ENCODE data around the gene ARPC2. TPM values are rescaled to one million over a fixed set of nuclear protein-coding genes. Genes with fewer than 3 reads are reported as not detected.

Gene ARPC2
- total and polyA plus RNA-seq, 2 of the 13 experiments (the other 11 are each of a cell fraction or from before 2014, with no cell fraction given): 168 to 303 TPM

DNA sequence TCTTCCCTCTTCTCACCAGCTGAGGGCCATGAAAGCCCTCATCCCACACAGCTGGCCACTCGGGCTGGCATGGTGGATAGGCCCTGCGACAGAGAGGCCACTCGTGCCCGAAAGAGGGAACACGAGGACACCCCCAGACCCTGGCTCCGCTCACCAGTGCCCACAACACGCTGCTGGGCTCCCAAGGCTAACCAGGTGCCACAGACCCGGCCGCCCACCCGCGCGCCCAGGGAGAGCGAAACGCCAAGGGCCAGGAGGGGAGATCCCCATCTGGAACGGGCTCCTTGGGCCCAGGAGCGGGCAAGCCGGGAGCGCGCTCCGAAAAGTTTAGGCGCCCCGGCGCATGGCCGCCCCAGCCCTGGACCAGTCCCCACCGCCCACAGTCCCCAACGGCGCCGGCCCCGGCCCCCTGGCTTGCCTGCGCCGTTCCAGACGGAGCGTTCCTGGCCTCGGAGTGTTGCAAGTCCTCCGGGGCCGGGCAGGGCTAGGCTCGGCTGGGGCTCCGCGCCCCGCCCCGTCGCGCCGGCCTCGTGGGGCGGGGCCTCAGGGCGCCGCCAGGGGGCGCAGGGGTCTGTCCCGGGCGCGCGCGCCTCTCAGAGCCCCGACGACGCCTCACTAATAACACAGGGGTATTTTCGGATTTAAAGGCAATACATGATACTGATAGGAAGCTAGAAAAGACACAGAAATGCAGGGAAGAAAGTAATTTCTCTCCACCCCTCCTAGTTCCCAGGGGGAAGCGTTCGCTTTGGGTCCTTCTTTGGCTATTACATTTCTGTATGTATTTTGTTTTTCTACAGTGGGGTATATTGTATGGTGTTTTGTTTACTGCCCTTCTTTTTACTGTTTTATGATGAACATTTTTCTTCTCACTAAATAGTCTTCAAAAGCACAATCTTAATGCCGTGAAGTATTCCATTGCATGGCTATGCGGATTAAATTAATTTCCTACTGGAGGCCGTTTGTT lies 75.3 kb downstream of the ARPC2 start, which contains the start of gene TMBIM1 (continued):
- no peak; the same call in 1 of the 2 replicates for TF ChIP-seq MEIS1 (CRISPR knock-in tag; IDR thresholded peaks at IDR 0.05; ENCODE audit: borderline replicate concordance)
- TF ChIP-seq HNRNPLL (IDR thresholded peaks at IDR 0.05; ENCODE audit: low read depth, low read length, poor library complexity, severe bottlenecking): peak; percentile 54
- peak; percentile 82 for TF ChIP-seq HES4 (CRISPR knock-in tag; IDR thresholded peaks at IDR 0.05; ENCODE audit: borderline replicate concordance)
- TF ChIP-seq, protein P1, sequence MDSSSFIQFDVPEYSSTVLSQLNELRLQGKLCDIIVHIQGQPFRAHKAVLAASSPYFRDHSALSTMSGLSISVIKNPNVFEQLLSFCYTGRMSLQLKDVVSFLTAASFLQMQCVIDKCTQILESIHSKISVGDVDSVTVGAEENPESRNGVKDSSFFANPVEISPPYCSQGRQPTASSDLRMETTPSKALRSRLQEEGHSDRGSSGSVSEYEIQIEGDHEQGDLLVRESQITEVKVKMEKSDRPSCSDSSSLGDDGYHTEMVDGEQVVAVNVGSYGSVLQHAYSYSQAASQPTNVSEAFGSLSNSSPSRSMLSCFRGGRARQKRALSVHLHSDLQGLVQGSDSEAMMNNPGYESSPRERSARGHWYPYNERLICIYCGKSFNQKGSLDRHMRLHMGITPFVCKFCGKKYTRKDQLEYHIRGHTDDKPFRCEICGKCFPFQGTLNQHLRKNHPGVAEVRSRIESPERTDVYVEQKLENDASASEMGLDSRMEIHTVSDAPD (CRISPR knock-in tag; IDR thresholded peaks at IDR 0.05): no peak; the same call in 1 of the 2 replicates
- peak; percentile 43; the same call in 1 of the 2 replicates for TF ChIP-seq HOXD1 (CRISPR knock-in tag; IDR thresholded peaks at IDR 0.05)
- TF ChIP-seq FOXK1 (CRISPR knock-in tag; IDR thresholded peaks at IDR 0.05; ENCODE audit: borderline replicate concordance, low read depth): no peak
- TF ChIP-seq, protein P2, sequence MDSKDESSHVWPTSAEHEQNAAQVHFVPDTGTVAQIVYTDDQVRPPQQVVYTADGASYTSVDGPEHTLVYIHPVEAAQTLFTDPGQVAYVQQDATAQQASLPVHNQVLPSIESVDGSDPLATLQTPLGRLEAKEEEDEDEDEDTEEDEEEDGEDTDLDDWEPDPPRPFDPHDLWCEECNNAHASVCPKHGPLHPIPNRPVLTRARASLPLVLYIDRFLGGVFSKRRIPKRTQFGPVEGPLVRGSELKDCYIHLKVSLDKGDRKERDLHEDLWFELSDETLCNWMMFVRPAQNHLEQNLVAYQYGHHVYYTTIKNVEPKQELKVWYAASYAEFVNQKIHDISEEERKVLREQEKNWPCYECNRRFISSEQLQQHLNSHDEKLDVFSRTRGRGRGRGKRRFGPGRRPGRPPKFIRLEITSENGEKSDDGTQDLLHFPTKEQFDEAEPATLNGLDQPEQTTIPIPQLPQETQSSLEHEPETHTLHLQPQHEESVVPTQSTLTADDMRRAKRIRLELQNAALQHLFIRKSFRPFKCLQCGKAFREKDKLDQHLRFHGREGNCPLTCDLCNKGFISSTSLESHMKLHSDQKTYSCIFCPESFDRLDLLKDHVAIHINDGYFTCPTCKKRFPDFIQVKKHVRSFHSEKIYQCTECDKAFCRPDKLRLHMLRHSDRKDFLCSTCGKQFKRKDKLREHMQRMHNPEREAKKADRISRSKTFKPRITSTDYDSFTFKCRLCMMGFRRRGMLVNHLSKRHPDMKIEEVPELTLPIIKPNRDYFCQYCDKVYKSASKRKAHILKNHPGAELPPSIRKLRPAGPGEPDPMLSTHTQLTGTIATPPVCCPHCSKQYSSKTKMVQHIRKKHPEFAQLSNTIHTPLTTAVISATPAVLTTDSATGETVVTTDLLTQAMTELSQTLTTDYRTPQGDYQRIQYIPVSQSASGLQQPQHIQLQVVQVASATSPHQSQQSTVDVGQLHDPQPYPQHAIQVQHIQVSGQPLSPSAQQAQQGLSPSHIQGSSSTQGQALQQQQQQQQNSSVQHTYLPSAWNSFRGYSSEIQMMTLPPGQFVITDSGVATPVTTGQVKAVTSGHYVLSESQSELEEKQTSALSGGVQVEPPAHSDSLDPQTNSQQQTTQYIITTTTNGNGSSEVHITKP (CRISPR knock-in tag; IDR thresholded peaks at IDR 0.05; ENCODE audit: low read depth): no peak
- no peak for TF ChIP-seq CC2D1A (CRISPR knock-in tag; IDR thresholded peaks at IDR 0.05)
- TF ChIP-seq ZFP41 (CRISPR knock-in tag; IDR thresholded peaks at IDR 0.05; ENCODE audit: borderline replicate concordance): 0 out of 2 replicates have a peak, but pooled peaks have one; percentile 70
- no peak for TF ChIP-seq GTF2F1 (IDR thresholded peaks at IDR 0.05; ENCODE audit: low read length)
- TF ChIP-seq ZSCAN22 (CRISPR knock-in tag; IDR thresholded peaks at IDR 0.05): peak; percentile 69; the same call in 1 of the 2 replicates
- TF ChIP-seq MAZ (IDR thresholded peaks at IDR 0.05; ENCODE audit: borderline replicate concordance, low read depth, low read length): peak; percentile 87
- TF ChIP-seq MAZ (CRISPR knock-in tag; IDR thresholded peaks at IDR 0.05; ENCODE audit: low read depth): peak; percentile 97
- TF ChIP-seq ZNF143 (CRISPR knock-in tag; IDR thresholded peaks at IDR 0.05): no peak
- TF ChIP-seq MED8 (CRISPR knock-in tag; IDR thresholded peaks at IDR 0.05; ENCODE audit: insufficient replicate concordance): peak; percentile 68
- peak; percentile 76; the same call in 1 of the 2 replicates for TF ChIP-seq ZNF598 (CRISPR knock-in tag; IDR thresholded peaks at IDR 0.05; ENCODE audit: borderline replicate concordance)
- TF ChIP-seq ZSCAN25 (CRISPR knock-in tag; IDR thresholded peaks at IDR 0.05): peak; percentile 56; the same call in 1 of the 2 replicates
- 0 out of 2 replicates have a peak, but pooled peaks have one; percentile 46 for TF ChIP-seq SNAI1 (CRISPR knock-in tag; IDR thresholded peaks at IDR 0.05; ENCODE audit: borderline replicate concordance)
- TF ChIP-seq RAD21 (CRISPR knock-in tag; IDR thresholded peaks at IDR 0.05): peak; percentile 96
- no peak for TF ChIP-seq POGZ (CRISPR knock-in tag; IDR thresholded peaks at IDR 0.05)
- TF ChIP-seq GABPB1 (CRISPR knock-in tag; IDR thresholded peaks at IDR 0.05): peak; percentile 70
- TF ChIP-seq, protein P3, sequence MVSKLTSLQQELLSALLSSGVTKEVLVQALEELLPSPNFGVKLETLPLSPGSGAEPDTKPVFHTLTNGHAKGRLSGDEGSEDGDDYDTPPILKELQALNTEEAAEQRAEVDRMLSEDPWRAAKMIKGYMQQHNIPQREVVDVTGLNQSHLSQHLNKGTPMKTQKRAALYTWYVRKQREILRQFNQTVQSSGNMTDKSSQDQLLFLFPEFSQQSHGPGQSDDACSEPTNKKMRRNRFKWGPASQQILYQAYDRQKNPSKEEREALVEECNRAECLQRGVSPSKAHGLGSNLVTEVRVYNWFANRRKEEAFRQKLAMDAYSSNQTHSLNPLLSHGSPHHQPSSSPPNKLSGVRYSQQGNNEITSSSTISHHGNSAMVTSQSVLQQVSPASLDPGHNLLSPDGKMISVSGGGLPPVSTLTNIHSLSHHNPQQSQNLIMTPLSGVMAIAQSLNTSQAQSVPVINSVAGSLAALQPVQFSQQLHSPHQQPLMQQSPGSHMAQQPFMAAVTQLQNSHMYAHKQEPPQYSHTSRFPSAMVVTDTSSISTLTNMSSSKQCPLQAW (CRISPR knock-in tag; IDR thresholded peaks at IDR 0.05): peak; percentile 82
